GM21529 (cell line): ENCODE data around the gene TPM2.
"Not testable (repeated sequence)": the region's sequence is repeated elsewhere in the genome, so short reads cannot be mapped to it uniquely, and the experiment has no call there.

Experiments
- ATAC-seq: cut with Tn5 transposase; IDR thresholded peaks from one replicate; pipeline ENCODE4 v1.9.1; 2021; ENCODE audit not compliant: unreplicated experiment

The TPM2 gene

DNA sequence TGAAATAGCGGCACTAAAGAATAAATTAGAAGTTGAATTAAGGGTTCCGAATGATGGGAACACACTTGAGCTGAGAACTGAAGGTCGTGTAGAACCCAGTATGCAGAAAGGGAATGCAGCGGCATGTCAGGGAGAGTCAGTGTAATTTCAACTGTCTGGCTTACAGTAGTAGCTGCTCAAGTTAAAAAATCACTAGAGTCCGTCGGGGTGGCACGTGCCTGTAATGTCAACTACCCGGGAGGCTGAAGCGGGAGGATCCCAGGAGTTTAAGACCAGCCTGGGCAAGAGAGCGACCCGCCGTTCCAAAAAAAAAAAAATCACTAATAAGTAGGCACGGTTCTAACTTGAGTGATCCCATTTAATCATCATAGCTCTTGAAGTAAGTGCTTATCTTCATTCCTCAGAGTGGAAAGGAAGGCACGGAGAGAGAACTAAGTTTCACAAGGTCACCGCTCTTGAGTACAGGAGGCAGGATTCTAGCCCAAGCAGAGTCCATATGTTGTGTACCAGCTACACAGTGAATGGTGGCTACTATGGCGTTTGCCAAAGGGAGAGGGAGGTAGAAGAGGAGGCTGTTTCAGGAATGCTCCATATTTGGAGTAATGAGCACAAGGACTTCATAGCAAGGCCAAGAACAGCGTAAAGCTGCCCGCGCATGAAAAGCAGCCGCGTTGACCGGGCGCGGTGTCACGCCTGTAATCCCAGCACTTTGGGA is 32.7 kb downstream of the TPM2 start:
- no peak for ATAC-seq

DNA sequence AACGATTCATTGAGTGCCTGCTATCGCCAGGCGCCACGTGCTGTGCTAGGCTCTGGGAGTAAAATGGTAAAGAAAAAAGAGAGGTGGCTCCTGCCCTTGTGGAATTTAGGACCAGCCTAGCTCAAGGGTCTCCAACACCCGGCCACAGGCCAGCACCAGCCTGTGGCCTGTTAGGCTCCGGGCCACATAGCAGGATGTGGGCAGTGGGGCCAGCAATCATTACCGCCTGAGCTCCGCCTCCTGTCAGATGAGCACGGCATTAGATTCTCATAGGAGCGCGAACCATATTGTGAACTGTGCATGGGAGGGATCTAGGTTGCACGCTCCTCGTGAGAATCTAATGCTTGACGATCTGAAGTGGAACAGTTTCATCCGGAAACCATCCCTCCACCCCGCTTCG is 33.4 kb downstream of the TPM2 start:
- ATAC-seq: no peak

DNA sequence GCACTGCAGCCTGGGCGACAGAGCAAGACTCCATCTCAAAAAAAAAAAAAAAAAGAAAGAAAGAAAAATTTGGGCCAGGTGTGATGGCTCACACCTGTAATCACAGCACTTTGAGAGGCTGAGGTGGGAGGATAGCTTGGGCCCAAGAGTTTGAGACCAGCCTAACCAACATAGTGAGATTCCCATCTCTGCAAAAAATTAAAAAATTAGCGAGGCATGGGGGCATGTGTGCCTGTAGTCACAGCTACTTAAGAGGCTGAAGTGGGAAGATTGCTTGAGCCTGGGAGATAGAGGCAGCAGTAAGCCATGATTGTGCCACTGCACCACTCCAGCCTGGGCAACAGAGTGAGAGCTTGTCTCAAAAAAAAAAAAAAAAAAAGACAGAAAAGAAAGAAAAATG is 36.1 kb downstream of the TPM2 start:
- no peak for ATAC-seq

- no peak for ATAC-seq
Observed at GRCh38 chr9:35652829-35653209, 36.9 kb downstream of the TPM2 start.

DNA sequence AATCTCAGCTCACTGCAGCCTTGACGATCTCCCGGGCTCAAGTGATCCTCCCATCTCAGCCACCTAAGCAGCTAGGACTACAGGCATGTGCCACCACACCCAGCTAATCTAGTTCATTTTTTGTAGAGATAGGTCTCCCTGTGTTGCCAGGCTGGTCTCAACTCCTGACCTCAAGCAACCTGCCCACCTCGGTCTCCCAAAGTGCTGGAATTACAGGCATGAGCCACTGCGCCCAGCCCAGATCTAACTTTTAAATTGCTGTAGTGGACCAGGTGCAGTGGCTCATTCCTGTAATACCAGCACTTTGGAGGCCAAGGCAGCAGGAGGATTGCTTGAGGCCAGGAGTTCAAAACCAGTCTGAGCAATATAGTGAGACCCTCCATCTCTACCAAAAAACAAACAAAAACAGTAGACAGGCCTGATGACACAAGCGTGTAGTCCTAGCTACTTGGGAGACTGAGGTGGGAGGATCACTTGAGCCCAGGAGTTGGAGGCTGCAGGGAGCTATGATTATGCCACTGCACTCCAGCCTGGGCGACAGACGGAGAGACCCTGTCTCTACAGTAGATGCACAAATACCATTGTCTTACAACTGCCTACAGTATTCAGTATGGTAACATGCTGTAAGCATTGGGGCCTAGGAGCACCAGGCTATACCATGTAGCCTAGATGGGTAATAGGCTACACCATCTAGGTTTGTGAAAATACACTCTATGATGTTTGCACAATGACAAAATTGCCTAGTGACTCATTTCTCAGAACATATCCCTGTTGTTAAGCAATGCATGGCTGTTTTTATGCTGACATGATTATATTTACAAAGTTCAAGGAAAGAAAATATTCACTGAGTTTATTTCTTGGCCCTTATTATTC is 37.5 kb downstream of the TPM2 start:
- ATAC-seq: no peak

- ATAC-seq: no peak
Observed at GRCh38 chr9:35650341-35651158, 39.2 kb downstream of the TPM2 start, which contains the start of gene SIT1. Gene SIT1 (minus strand): TSS chr9:35650931. CDS start chr9:35650853, 78 bp downstream.

DNA sequence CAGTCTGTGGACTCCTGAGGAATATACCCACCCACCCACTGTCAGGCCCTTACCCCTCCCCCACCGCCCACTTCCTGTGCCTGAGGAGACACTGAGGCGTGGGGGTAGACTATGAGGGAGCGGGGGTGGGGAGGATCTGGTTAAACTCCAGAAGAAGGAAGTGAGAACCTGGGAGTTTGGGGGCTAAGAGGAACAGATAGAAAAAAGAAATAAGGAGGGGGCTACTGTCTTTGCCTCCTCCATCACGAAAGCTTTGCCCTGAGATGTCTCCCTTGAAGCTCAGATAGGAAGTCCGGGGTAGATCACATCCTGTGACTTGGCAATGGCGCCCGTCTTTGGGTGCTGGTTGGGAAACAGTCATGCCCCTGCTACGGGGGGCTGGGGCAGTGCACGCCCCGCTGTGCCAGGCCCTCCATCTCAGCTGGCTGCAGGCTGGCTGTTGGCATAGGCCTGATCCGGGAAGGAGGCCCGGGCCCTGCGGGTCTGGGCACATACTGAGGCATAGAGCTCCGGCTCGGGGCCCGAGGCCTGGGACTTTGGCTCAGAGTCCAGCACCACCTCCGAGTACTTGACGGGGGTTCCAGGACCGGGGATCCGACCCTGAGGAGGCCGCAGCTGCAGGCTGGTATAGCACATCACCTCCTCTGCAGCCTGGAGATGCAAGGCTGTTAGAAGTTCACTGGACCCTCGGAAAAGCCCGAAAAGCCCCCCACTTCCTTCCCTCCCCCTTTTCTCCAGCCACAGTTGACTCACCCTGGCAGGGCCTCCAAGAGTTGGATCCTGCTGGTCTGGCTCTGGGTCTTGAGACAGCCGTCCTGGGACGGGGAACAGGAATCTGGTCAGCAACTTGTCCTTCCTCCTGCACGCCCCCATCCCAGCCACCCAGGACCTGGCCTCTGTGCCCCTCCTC is 40.0 kb downstream of the TPM2 start:
- ATAC-seq: no peak

- ATAC-seq: peak; percentile 77
Observed at GRCh38 chr9:35646533-35647265, 43.0 kb downstream of the TPM2 start.

DNA sequence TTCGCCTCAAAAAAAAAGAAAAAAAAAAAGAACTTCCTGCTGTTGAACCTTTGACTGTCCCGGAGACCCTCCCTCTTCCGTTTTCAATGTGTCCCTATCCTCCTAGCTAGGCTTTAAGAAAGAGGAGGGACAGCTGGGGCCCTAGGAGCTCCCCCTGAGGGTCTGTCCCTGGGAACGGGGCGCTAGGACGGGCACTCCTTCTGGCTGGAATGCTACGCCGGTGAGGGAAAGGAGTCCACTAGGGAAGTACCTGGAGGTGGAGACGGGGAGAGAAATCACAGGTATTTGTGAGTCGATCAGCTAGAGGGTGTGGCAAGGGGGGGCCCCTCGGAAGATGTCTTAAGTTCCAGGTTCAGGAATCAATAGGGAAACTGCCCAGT is 43.6 kb downstream of the TPM2 start:
- ATAC-seq: no peak

DNA sequence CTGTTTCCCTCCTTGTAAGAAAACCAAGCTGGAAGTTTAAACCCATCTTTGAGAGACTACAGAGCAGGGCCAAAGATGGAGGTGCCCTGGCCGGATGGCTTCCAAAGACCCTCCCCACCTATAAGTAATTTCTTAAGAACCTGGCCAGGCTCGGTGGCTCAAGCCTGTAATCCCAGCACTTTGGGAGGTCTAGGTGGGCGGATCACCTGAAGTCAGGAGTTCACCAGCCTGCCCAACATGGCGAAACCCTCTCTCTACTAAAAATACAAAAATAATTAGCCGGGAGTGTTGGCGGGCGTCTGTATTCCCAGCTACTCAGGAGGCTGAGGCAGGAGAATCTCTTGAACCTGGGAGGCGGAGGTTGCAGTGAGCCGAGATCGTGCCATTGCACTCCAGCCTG is 44.0 kb downstream of the TPM2 start:
- ATAC-seq: not testable (repeated sequence)

DNA sequence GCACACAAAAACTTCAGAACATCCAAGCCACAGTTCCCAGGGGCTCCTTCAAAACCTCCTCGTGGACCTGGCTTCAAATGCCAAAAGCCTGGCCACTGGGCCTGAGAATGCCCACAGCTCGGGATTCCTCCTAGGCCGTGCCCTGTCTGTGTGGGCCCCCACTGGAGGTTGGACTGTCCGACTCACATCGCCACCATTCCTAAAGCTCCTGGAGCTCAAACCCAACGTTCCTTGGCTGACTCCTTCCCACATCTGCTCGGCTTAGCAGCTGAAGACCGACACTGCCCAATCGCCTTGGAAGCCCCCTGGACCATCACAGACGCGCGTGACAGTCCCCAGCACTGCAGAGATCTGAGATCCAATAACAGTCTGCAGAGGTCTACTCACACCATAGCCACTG is 46.7 kb downstream of the TPM2 start:
- no peak for ATAC-seq

DNA sequence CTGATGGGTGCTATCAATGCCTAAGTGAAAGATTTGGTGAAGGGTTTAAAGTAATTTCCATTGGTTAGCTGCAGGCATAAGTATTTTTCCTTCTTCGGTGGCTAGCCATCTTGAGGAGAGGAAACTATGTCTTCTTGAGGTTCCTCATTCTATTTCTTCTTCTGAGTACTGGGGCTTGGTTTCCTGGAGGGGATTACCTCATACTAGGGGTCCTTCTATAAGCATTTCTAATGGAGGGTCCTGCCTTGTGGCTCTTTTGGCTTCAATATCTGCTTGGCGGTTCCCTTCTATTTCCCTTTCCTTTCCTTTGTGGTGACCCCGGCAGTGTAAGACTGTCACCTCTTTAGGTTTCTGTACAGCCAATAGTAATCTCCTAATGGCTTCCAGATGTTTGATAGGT is 48.2 kb downstream of the TPM2 start:
- not testable (repeated sequence) for ATAC-seq

DNA sequence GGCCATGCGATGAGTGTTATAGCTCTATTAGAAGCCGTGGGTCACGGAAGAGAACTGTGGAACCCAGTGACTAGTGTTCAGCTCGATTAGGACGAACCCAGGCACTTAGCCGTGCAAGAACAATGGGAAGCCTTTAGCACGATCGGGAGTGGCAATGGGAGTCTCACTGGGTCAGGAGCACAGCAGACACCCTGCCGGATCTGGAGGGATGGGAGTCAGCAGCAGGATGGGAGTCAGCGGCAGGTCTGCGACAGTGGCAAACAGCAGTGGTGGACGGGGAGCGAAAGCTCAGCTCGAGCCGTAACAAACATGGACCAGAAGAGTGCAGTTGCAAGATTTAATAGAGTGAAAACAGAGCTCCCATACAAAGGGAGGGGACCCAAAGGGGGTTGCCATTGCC is 49.3 kb downstream of the TPM2 start:
- ATAC-seq: not testable (repeated sequence)

DNA sequence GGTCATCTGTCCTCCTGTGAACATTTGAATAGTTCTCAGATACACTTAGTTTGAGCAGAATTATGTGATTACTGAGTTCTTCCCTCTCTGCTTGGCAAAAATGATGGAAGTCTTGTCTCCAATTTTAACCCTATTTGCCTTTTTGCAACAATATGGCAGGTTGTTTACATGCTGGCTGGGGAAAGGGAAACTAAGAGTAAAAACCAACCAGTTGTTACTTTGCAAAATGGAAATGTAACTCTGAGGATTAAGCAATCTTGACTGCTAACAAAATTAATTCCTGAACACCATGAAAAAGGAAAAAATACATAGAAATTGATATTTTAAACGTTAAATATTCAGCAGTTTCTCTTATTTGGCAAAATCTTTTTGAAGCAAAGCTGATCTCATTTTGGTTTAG is 50.1 kb downstream of the TPM2 start:
- ATAC-seq: no peak

DNA sequence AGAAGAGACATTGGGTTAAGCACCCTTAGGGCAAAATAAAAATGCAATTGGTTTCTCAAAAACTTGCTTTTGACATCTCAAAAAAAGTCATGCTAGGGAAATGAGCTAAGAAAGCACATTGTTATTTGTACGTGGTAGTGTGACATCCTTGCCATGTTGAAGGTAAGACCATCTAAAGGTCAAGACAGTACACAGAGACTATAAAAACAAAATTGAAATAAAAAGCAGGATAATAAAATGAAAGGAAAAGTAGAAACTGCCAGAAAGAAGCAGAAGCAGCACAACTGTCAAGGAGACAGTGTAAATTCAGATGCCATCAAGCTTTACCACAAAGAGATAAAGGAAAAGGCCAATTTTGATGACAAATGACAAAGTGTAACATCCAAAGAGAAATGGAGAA is 50.5 kb downstream of the TPM2 start:
- not testable (repeated sequence) for ATAC-seq

GRCh38 chr9:35638751-35639150 is 51.0 kb downstream of the TPM2 start:
- not testable (repeated sequence) for ATAC-seq

- not testable (repeated sequence) for ATAC-seq
Observed at GRCh38 chr9:35637427-35637955, 52.2 kb downstream of the TPM2 start.

GRCh38 chr9:35636877-35637246 is 52.9 kb downstream of the TPM2 start:
- ATAC-seq: not testable (repeated sequence)

DNA sequence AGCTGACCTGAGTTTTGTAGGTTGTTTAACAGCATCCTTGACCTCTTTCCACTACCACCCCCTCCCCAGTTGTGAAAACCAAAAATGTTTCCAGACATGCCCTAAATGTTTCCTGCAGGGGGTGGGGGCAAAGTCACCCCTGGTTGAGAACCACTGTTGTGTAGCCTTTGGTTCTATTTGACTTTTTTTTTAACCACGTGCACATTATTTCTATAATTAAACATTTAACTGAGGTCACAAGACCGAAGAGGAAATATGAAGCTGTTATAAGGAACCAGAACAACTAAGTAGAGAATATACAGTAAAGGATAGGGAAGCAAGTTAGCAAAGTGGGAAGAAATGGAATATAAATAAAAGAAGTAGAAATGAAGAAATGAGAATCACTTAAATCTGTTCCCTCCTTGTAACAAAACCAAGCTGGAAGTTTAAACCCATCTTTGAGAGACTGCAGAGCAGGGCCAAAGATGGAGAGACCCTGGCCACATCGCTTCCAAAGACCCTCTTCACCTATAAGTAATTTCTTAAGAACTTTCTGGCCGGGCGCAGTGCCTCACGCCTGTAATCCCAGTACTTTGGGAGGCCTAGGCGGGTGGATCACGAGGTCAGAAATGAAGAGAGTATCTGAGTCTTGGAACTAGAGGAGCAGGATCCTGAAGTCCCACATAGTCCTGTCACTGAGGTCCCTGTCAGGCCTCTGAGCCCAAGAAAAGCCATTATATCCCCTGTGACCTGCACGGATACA is 53.4 kb downstream of the TPM2 start:
- ATAC-seq: no peak
